Sigmoid colon (tissue), 7 donors: ENCODE results near the gene CMC1. TPM values are rescaled to one million over a fixed set of nuclear protein-coding genes. Genes with fewer than 3 reads are reported as not detected.
A peak's percentile ranks its signal among the peaks of the same experiment; 100 is the strongest.

Source experiments
- DNase-seq: peaks from one replicate; pipeline ENCODE4 v3.0.0-alpha.2; 2019
- H3K27ac ChIP-seq, 4 donors: fragments of 200-600 bp; sonication (generic); one replicate each; pipeline ENCODE4 v1.5.1; 2016 to 2019; ENCODE audit warnings: mild to moderate bottlenecking in 1 of 4
- H3K27me3 ChIP-seq, 3 donors: fragments of 200-600 bp; sonication (generic); one replicate each; pipeline ENCODE4 v1.5.1; 2019; ENCODE audit warnings: mild to moderate bottlenecking in 1 of 3
- H3K36me3 ChIP-seq, 4 donors: fragments of 200-600 bp; sonication (generic); one replicate each; pipeline ENCODE4 v1.5.1; 2016 to 2019
- H3K4me1 ChIP-seq, 4 donors: fragments of 200-600 bp; sonication (generic); one replicate each; pipeline ENCODE4 v1.5.1; 2017 to 2019
- H3K4me3 ChIP-seq, 4 donors: fragments of 200-600 bp; sonication (generic); one replicate each; pipeline ENCODE4 v1.5.1; 2017 to 2019; ENCODE audit warnings: mild to moderate bottlenecking in 2 of 4, moderate library complexity in 1 of 4
- H3K9me3 ChIP-seq, 4 donors: fragments of 200-600 bp in 3 of 4; sonication (generic) in 3 of 4; one replicate each; pipeline versions ENCODE4 v1.5.1 to v1.6.1; 2013 to 2019
- EP300 ChIP-seq, 4 donors: sonication (generic); formaldehyde crosslinking; IDR thresholded peaks; one replicate each; pipeline ENCODE4 v1.6.1; 2017; ENCODE audit warnings: antibody characterized with exemption in 4 of 4
- POLR2A ChIP-seq, 2 donors: fragments of 450-650 bp; IDR thresholded peaks; one replicate each; pipeline ENCODE4 v1.6.1; 2016; ENCODE audit warnings: antibody characterized with exemption in 2 of 2, mild to moderate bottlenecking in 2 of 2, moderate library complexity in 2 of 2
- POLR2AphosphoS5 ChIP-seq, 4 donors: sonication (generic); formaldehyde crosslinking; IDR thresholded peaks; one replicate each; pipeline ENCODE4 v1.6.1; 2017; ENCODE audit warnings: antibody characterized with exemption in 4 of 4
- WGBS, 2 donors: extraction: QIAGEN DNeasy Blood & Tissue Kit; methylation state at CpG; one replicate each; pipeline ENCODE4 v1.1.7; 2013; 5-methylcytosine and 5-hydroxymethylcytosine counted together
- intact Hi-C: fragments of 100-400 bp; cut with DNase I; formaldehyde crosslinking; loops from one replicate; pipeline ENCODE4 v1.15.1; 2023
- polyA plus RNA-seq, 3 donors: library from polyadenylated mRNA; stranded (reverse); fragments of 200-250 nt; gene quantifications; one replicate each; pipeline ENCODE4 v1.2.3, GENCODE V29; 2013
- total RNA-seq, 4 donors: library from RNA; depleted of rRNA; stranded (reverse); fragments of >200 nt; gene quantifications; one replicate each; pipeline ENCODE4 v1.1.0, GENCODE V29; 2016
- TF ChIP-seq, protein P1 (sequence below), 4 experiments: fragments of 450-650 bp in 3 of 4; fragments of 200-600 bp in 1 of 4; IDR thresholded peaks; one replicate each; pipeline ENCODE4 v1.5.1; 2016 to 2019; ENCODE audit warnings: antibody characterized with exemption in 4 of 4, mild to moderate bottlenecking in 3 of 4, moderate library complexity in 2 of 4
- donor health status: healthy with polysubstance abuse.
- donor health status: Bipolar disorder and iron deficiency.
- donor health status: healthy.

The CMC1 gene
- total and polyA plus RNA-seq, 7 donors = 6.1 to 111 (median 16.9) TPM

DNA sequence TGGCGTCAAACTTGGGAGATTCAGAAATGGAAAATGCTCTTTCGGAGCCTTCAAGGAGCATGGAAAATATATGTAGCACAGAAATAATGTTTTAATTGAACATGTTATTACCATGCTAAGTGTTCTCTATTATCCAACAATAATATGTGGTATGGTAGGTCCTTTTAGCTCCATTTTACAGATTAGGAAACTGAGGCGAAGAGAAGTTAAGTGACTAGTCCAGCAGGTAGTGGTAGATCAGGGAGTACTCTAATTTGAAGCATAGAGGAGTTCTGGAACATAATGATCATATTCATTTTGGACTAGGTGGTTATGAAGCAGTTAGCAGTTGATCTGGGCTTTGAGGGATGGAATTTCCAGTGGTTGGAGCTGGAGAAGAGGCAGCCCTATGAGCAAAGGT, 1.1 kb downstream of the CMC1 start:
- TF ChIP-seq, protein P1, sequence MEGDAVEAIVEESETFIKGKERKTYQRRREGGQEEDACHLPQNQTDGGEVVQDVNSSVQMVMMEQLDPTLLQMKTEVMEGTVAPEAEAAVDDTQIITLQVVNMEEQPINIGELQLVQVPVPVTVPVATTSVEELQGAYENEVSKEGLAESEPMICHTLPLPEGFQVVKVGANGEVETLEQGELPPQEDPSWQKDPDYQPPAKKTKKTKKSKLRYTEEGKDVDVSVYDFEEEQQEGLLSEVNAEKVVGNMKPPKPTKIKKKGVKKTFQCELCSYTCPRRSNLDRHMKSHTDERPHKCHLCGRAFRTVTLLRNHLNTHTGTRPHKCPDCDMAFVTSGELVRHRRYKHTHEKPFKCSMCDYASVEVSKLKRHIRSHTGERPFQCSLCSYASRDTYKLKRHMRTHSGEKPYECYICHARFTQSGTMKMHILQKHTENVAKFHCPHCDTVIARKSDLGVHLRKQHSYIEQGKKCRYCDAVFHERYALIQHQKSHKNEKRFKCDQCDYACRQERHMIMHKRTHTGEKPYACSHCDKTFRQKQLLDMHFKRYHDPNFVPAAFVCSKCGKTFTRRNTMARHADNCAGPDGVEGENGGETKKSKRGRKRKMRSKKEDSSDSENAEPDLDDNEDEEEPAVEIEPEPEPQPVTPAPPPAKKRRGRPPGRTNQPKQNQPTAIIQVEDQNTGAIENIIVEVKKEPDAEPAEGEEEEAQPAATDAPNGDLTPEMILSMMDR (IDR thresholded peaks at IDR 0.05) = no peak
- TF ChIP-seq POLR2A (IDR thresholded peaks at IDR 0.05) = no peak
- no peak for TF ChIP-seq EP300 (IDR thresholded peaks at IDR 0.05)
- TF ChIP-seq POLR2AphosphoS5 (IDR thresholded peaks at IDR 0.05) = no peak
- H3K27ac ChIP-seq = peak overlapping the region in 2 of 4 donors; percentile 77 to 86
- H3K27me3 ChIP-seq = no peaks in the 10 kb centered on the region
- 79 to 93% methylated on average over 3 of the region's 3 CpGs for WGBS, 2 donors
- H3K4me1 ChIP-seq = peaks cover 0 to 25% (median 18%) of the 10 kb centered on the region in 4 donors
- H3K36me3 ChIP-seq = no peaks in the 10 kb centered on the region
- peak overlapping the region; percentile 67 to 98 (median 82) for H3K4me3 ChIP-seq
- H3K9me3 ChIP-seq = no peaks in the 10 kb centered on the region
- intact Hi-C loops = loop anchor here (5.0 kb wide), 2 partner anchors 105 to 525 kb away; partner anchors contain the start of genes AZI2 and ZCWPW2
- no peak for DNase-seq

DNA sequence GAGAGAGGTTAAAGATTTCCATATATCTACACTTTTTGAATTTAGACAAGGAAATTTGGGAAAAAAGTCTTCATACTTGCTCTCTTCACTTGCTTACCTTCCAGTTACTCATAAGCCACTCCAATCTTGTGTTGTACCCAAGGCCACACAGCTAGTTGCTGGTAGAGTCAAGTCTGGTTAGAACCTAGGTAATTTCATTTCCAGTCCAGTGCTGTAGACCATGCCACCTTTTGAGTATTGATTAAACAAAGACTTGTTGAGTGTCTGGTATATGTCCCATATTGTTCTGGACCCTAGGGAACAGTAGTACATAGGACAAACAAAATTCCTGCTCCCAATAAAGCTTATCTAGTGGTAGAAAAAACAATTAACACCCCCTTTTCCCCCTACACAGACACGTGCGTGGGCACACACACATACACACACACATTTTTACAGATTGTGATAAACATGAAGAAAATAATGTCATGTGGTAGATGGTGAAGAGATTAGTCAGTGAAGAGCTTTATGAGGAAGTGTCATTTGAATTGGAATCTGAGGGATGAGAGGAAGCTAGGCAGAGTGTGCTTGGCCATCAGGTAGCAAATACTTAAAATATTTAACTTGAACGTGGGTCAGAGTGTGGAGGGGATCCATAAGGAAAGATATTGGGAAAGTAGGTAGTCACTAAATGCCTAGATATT, 2.1 kb downstream of the CMC1 start:
- no peaks in the 10 kb centered on the region for H3K27me3 ChIP-seq
- WGBS, 2 donors = 50 to 60% methylated on average over 3 of the region's 3 CpGs
- no peak for DNase-seq
- TF ChIP-seq EP300 (IDR thresholded peaks at IDR 0.05) = no peak
- no peak for TF ChIP-seq POLR2AphosphoS5 (IDR thresholded peaks at IDR 0.05)
- TF ChIP-seq POLR2A (IDR thresholded peaks at IDR 0.05) = no peak
- TF ChIP-seq, protein P1 (IDR thresholded peaks at IDR 0.05) = no peak
- no peak overlapping the region for H3K27ac ChIP-seq
- H3K4me3 ChIP-seq = no peak overlapping the region
- intact Hi-C loops = loop anchor here (5.0 kb wide), 2 partner anchors 104 to 526 kb away; partner anchors contain the start of genes AZI2 and ZCWPW2
- H3K36me3 ChIP-seq = no peaks in the 10 kb centered on the region
- H3K9me3 ChIP-seq = no peaks in the 10 kb centered on the region
- H3K4me1 ChIP-seq = peaks cover 0 to 25% (median 18%) of the 10 kb centered on the region in 4 donors

DNA sequence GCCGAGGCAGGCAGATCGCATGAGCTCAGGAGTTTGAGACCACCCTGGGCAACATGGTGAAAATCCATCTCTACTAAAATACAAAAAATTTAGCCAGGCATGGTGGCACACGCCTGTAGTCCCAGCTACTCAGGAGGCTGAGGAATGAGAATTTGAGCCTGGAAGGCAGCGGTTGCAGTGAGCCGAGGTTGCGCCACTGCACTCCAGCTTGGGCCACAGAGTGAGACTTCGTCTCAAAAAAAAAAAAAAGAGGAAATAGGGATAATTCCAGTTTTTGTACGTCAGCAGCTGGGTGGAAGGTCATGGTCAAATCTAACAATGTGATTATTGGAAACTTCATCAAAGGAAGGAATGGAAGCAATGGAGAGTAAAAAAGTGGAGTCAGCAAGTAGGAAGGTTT, 3.1 kb downstream of the CMC1 start:
- Histone ChIP-seq H3K27me3 (no peaks in the 10 kb centered on the region), H3K36me3 (no peaks in the 10 kb centered on the region), H3K9me3 (no peaks in the 10 kb centered on the region), H3K4me1 (peaks cover 0 to 25% (median 18%) of the 10 kb centered on the region in 4 donors), H3K27ac (no peak overlapping the region), H3K4me3 (no peak overlapping the region)
- DNase-seq = no peak
- intact Hi-C loops = loop anchor here (5.0 kb wide), 2 partner anchors 103 to 527 kb away; partner anchors contain the start of genes AZI2 and ZCWPW2
- WGBS, 2 donors = 84 to 90% methylated on average over 8 of the region's 8 CpGs
- no peak for TF ChIP-seq POLR2AphosphoS5 (IDR thresholded peaks at IDR 0.05)
- no peak for TF ChIP-seq EP300 (IDR thresholded peaks at IDR 0.05)
- TF ChIP-seq, protein P1 (IDR thresholded peaks at IDR 0.05) = no peak
- TF ChIP-seq POLR2A (IDR thresholded peaks at IDR 0.05) = no peak

DNA sequence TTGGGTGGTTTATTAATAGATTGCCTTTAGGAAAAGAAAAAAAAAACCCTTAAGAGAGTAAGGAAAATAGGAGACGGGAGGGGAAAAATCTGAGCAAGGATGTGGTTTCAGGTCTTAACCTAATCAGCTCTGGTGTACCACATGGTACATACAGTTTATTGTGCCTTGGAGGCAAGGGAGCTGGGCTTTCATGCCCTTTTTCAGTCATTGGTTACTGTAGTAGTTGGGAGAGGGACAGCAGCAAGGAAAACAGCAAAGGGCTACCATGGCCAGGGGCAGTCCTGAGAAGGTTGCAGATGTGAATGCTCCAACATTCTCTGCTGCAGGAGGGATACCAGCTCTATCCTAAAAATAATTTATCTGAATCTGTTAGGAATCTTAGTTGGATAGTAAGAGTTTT, 5.9 kb downstream of the CMC1 start:
- WGBS, 2 donors = 64 to 93% methylated on average over 1 of the region's 1 CpG
- H3K4me3 ChIP-seq = no peak overlapping the region
- H3K36me3 ChIP-seq = no peaks in the 10 kb centered on the region
- intact Hi-C loops = no loop called here
- no peak for DNase-seq
- H3K9me3 ChIP-seq = no peaks in the 10 kb centered on the region
- H3K27ac ChIP-seq = no peak overlapping the region
- no peaks in the 10 kb centered on the region for H3K27me3 ChIP-seq
- peaks cover 0 to 25% (median 13%) of the 10 kb centered on the region in 4 donors for H3K4me1 ChIP-seq
- TF ChIP-seq POLR2A (IDR thresholded peaks at IDR 0.05) (no peak), EP300 (IDR thresholded peaks at IDR 0.05) (no peak), POLR2AphosphoS5 (IDR thresholded peaks at IDR 0.05) (no peak)
- TF ChIP-seq, protein P1 (IDR thresholded peaks at IDR 0.05) = no peak
